Fibroblast of pulmonary artery (primary cell): ENCODE data around the gene RASD2.

Experiments
- DNase-seq: peaks from one replicate; pipeline ENCODE4 v3.0.0-alpha.2; 2010; ENCODE audit warnings: low read depth
- H3K4me3 ChIP-seq: replicated peaks from 2 replicates; pipeline ENCODE4 v1.5.1; 2011; ENCODE audit warnings: low read depth, mild to moderate bottlenecking, control low read depth, low read length, moderate library complexity
- CTCF ChIP-seq: IDR thresholded peaks from 2 replicates; pipeline ENCODE4 v1.5.1; 2011; ENCODE audit warnings: mild to moderate bottlenecking, control low read depth, low read length, inconsistent platforms; ENCODE audit errors: missing control alignments

The RASD2 gene

GRCh38 chr22:35541254-35541748 is 670 bp downstream of the RASD2 start:
- TF ChIP-seq CTCF, result no peak
- no peak for DNase-seq
- no peak overlapping the region for H3K4me3 ChIP-seq

- DNase-seq, result no peak
- H3K4me3 ChIP-seq, result no peak overlapping the region
- no peak for TF ChIP-seq CTCF
Measured at GRCh38 chr22:35542157-35542938, 1.7 kb downstream of the RASD2 start.

- TF ChIP-seq CTCF, result no peak
- H3K4me3 ChIP-seq, result no peak overlapping the region
- no peak for DNase-seq
Measured at GRCh38 chr22:35542939-35543516, 2.4 kb downstream of the RASD2 start.

- no peak for TF ChIP-seq CTCF
Measured at GRCh38 chr22:35543702-35544101, 3.1 kb downstream of the RASD2 start.

GRCh38 chr22:35544189-35544588 is 3.6 kb downstream of the RASD2 start:
- no peak overlapping the region for H3K4me3 ChIP-seq
- no peak for TF ChIP-seq CTCF
- DNase-seq, result no peak

More at GRCh38 chr22:35543702-35544101, 3.1 kb downstream of the RASD2 start:
- no peak for DNase-seq
- H3K4me3 ChIP-seq, result no peak overlapping the region

GRCh38 chr22:35544827-35545226 is 4.2 kb downstream of the RASD2 start:
- H3K4me3 ChIP-seq, result no peak overlapping the region
- DNase-seq, result no peak
- no peak for TF ChIP-seq CTCF

- H3K4me3 ChIP-seq, result no peak overlapping the region
- no peak for TF ChIP-seq CTCF
- no peak for DNase-seq
Measured at GRCh38 chr22:35546886-35547285, 6.3 kb downstream of the RASD2 start.
